PFSK-1 (cell line): ENCODE results near the gene CAVIN2.
A peak's percentile ranks its signal among the peaks of the same experiment; 100 is the strongest.

Source experiments
- FOXP2 ChIP-seq: optimal IDR thresholded peaks from 2 replicates; pipeline ENCODE3; 2011; ENCODE audit warnings: borderline replicate concordance, control low read depth, inconsistent platforms; ENCODE audit not compliant: insufficient read depth; ENCODE audit errors: extremely low read length, extremely low read depth
- POLR2AphosphoS5 ChIP-seq: IDR thresholded peaks from 2 replicates; pipeline ENCODE4 v1.6.1; 2012; ENCODE audit warnings: low read depth, mild to moderate bottlenecking, control low read depth, low read length, moderate library complexity
- REST ChIP-seq, 2 experiments: IDR thresholded peaks; 2 replicates each; pipeline versions ENCODE4 v1.6.1 to v1.8.0; 2011 to 2012; ENCODE audit warnings: low read depth in 2 of 2, low read length in 2 of 2, control low read depth in 1 of 2, inconsistent platforms in 1 of 2, mild to moderate bottlenecking in 1 of 2, moderate library complexity in 1 of 2; ENCODE audit not compliant: insufficient read depth in 1 of 2
- SIN3A ChIP-seq: IDR thresholded peaks from 2 replicates; pipeline ENCODE4 v1.6.1; 2012; ENCODE audit warnings: mild to moderate bottlenecking, low read length, moderate library complexity, borderline replicate concordance; ENCODE audit not compliant: insufficient read depth
- TAF1 ChIP-seq: IDR thresholded peaks from 2 replicates; pipeline ENCODE4 v1.6.1; 2012; ENCODE audit warnings: low read length, control low read depth, borderline replicate concordance; ENCODE audit not compliant: insufficient read depth

CAVIN2 gene

DNA sequence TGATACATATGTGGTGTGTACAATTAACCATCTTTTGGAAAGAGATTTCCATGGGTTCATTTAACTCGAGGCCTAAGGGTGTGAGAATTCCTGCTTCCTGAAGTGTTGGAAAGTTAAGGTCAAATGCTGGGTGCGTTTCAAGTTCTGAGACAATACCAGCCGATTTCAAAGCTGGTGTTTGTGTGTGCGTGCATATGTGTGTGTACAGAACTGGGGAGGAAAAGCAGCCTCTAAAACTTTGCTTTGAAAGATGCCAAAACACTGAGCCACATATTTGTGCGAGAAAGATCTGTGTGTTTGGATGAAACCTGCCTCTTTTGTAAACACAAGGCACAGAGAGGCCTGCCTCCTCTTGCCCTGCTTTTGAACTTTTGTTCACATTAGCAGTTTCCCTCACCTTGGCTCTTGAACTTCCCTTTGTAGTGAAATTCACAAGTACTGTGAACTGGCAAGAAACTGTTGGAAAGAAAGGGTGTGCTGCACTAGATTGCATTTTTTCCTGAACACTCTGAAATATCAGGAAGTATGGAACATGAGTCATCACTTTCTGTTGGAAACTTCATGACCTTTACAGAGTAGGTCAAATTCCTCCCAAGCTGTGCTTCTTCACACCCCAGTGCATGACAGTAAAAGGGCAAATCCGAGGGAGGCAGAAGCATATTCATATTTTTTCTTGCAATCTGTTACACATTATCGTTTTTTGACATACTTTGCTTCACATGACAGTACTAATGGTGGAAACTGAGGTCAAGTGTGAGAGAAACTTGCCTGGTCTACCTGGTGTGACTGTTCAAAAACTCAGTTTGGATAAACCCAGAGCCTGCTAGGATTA lies 20.0 kb upstream of the CAVIN2 start:
- no peak for TF ChIP-seq SIN3A
- TF ChIP-seq FOXP2 = no peak
- 0 out of 4 replicates have a peak, but pooled peaks of 1 of the 2 experiments have one; percentile 25 for TF ChIP-seq REST (IDR thresholded peaks at IDR 0.05; ENCODE audit: insufficient read depth in 1 of 2, low read depth in 2 of 2, low read length in 2 of 2)
- no peak for TF ChIP-seq POLR2AphosphoS5
- no peak for TF ChIP-seq TAF1

DNA sequence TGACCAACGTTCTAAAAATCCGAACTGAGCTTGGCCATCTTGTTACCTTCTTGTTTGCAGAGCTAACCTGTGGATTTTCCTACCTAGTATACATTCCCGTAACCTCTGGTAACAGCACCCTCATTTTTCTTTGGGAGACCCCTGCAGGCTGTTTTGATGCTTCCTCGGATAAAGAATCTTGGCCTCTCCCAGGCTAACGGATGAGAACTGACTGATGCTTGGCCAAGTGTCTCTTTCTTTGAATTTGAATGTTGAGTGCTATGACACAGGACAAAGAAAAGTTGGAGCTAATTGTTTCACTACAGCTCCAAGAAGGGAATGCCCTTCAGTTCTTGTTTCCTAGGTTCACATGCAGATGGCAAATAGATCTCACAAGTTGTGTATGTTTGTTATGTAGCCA lies 19.3 kb upstream of the CAVIN2 start:
- TF ChIP-seq POLR2AphosphoS5 = no peak
- no peak for TF ChIP-seq SIN3A
- TF ChIP-seq FOXP2 = no peak
- TF ChIP-seq REST (IDR thresholded peaks at IDR 0.05; ENCODE audit: insufficient read depth in 1 of 2, low read depth in 2 of 2, low read length in 2 of 2) = no peak
- TF ChIP-seq TAF1 = no peak

DNA sequence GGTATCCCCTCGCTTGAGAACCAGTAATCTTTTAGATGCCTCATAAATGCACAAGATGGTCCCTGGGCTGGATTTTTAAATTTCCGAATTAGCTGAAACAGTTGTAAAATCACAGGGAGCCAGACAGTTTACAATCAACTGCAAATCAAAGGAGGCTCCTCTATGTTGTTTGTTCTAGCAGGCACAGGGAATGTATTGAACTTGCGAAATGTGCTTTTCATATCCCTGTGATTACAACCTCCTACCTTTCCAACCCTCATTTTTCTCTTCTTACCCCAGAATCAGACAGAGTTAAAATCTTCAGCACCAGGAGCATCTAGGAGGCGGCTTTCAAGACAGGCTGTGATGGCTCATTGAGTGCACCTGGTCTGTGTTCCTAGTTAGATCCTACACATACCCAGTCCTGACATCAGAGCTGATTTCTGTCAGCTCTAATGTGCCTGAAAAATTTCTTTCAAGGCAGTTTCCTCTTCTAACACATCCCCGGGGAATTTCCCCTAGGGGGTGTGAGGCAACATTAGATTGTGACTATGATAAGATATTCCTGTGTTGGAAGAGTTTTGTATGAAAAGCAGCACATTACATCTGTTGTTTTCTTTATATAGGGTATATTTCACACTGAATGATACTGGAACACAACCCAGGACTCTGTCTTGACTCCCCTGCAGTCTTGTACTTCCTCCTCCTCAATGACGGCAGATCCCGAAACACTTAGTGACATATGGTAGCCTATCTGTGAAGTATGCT lies 17.9 kb upstream of the CAVIN2 start:
- no peak for TF ChIP-seq SIN3A
- TF ChIP-seq FOXP2 = no peak
- TF ChIP-seq POLR2AphosphoS5 = no peak
- TF ChIP-seq REST (IDR thresholded peaks at IDR 0.05; ENCODE audit: insufficient read depth in 1 of 2, low read depth in 2 of 2, low read length in 2 of 2) = no peak
- TF ChIP-seq TAF1 = no peak

GRCh38 chr2:191863988-191864387 lies 17.1 kb upstream of the CAVIN2 start:
- no peak for TF ChIP-seq FOXP2
- TF ChIP-seq SIN3A = no peak

DNA sequence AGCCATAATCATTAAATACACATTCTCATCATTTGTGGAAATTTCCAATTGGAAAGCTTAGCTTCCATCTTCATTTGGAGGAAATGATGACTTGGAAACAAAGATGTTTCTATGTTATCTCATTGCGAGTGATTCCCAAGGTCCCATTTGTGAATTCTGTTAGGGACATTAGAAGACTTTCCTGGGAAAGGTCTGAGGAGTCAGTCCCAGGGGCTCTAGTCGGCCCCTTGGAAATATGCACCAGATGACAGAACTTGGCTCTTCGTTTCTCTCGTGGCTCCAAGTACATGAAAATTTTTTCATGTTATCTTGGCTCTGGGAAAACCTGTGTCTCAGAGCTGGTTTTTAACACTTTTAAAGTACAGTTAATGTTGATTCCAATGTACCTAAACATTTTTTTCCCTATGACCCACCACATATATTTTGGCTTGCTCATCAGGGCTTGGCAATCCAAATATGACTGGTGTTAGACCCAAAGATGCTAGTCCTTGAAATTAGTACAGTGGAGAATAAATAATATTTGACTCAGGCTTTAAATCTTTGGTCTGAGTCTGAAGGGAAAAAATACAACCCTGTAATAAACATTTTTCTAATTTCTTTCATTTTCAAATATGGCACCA lies 15.4 kb upstream of the CAVIN2 start:
- TF ChIP-seq SIN3A (no peak), TAF1 (no peak), POLR2AphosphoS5 (no peak), FOXP2 (no peak), REST (IDR thresholded peaks at IDR 0.05; ENCODE audit: insufficient read depth in 1 of 2, low read depth in 2 of 2, low read length in 2 of 2) (no peak)
